HG03457 (cell line): ENCODE measurements around the gene SH3BP2.

Source experiments
- ATAC-seq: cut with Tn5 transposase; IDR thresholded peaks from one replicate; pipeline ENCODE4 v1.9.1; 2021; ENCODE audit warnings: moderate number of reproducible peaks; ENCODE audit not compliant: unreplicated experiment

SH3BP2 gene

DNA sequence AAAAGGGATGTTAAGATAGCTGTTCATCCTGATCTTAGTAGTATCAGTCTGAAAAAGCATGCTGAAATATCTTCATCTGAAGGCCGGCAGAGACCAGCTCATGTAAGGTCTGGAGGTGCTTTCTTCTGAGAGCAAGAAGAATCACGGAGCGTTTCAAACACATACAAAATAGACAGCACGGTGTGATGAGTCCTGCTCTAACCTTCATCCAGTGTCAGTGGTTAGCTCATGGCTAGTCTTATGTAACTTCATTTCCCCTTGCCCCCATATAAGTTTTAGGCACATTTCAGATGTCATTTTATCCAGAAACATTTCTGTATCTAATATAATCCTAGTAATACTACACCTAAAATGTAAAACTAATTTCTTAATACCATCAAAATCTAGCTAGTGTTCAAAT is 78.6 kb downstream of the SH3BP2 start:
- no peak for ATAC-seq

DNA sequence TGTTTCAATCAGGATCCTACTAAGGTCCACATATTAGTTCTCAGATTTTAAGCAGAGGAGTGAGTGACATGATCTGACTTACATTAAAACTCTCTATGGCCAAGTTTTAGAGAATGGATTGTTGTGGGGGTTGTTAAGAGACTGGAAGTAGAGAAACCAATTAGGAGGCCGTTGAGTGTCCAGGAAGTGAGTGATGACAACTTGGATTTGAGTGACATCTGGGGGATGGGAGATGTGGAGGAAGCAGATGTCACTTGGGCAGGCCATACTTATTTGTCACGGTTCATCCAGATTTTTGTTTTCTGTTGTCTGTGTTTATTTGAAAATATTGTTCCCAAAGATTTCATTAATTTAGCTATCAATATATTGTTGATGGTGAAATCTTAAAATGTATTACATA is 79.0 kb downstream of the SH3BP2 start:
- ATAC-seq: no peak

DNA sequence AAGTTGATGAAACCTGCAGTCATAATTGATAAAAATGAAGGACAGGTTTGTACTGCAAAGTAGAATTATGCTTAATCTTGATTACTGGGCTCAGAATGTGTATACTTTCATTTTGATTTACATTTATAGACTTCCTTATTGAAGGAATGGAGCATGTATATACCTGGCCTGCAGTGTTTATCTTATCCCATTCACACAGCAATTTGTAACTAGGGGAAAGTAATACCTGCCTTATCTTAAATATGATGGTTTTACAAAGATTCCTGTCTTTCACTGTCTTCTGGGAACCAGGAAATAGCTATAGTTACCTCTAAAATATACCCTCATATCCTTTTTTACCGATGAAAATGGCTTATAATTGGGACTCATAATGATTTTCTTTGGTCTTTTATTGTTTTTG is 80.4 kb downstream of the SH3BP2 start:
- ATAC-seq: no peak

DNA sequence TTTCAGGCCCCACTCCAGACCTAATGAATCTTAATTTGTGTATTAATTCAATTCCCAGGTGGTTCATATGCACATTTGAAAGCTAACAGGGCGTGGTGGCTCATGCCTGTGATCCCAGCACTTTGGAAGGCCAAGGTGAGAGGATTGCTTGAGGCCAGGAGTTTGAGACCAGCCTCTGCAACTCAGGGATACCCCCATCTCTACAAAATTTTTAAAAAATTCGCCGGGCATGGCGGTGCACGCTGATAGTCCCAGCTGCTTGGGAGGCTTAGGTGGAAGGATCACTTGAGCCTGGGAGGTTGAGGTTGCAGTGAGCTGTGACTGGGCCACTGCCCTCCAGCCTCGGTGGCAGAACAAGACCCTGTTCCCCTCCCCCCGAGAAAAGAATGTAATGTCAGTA is 82.0 kb downstream of the SH3BP2 start:
- no peak for ATAC-seq

DNA sequence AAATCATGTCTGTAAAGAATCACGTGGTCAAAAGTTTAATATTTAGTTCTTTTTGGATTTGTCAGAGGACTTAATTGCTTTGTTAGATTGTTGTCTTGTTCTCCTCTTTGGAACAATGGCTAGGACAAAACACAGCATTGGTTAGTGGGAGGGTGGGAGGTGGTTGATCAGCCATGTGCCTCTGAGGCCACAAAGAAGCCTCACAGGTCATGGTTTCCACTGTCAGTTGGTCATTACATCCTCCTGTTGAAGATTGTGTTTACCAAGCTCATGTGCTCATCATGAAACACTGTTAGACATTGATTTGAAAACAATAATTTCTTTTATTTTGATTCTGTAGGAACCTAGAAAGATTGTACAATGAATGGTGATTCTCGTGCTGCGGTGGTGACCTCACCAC is 82.7 kb downstream of the SH3BP2 start:
- ATAC-seq: no peak

DNA sequence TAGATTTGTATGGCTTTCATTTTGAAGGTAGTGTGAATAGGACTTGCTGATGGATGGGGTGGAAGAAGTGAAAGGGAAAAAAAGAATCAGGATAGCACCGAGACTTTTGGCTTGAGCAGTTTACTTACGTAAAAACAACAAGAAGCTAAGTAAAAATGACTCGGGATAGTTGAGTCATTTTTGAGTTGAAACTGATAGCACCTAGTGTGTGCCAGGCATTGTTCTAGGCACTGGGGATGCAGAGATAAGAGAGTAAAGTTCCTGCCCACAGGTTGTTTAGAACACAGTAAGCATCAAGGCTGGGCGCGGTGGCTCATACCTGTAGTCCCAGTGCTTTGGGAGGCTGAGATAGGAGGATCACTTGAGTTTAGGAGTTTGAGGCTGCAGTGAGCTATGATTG is 85.5 kb downstream of the SH3BP2 start:
- ATAC-seq: no peak

DNA sequence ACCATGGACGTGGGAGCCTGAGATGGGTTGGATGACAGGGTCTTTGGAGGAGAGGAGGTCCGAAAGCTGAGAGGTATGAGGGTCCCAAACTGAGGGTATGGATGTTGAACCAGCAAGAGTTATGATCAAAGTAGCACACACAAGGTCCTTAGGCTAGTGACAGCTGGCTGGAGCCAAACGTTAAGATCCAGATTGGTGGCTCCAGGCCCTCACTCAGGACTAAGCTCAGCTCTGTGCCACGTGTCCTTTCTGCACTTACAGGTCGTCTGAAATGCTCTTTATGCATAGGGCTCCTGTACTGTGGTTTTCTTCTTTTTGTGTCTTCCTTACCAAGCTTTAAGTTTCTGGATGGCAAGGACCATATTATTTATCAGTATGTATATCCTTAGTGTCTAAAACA is 86.1 kb downstream of the SH3BP2 start:
- ATAC-seq: no peak

DNA sequence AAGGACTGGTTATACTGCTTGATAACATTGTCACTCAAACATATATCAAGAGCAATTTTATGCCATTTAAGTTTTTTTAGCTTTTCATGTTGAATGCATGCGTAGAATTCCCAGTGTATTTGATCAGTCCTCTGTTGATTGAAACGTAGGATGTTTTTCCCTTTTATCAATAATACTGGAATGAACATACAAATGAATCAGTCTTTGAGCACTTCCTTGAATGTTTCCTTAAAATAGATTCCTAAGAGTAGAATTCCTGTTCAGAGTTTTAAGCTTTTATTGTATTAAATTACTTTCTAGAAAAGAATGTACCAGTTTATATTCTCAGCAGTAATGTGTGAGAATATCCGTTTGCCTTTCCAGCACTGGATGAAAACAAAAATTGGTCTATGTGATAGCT is 88.5 kb downstream of the SH3BP2 start:
- ATAC-seq: no peak

DNA sequence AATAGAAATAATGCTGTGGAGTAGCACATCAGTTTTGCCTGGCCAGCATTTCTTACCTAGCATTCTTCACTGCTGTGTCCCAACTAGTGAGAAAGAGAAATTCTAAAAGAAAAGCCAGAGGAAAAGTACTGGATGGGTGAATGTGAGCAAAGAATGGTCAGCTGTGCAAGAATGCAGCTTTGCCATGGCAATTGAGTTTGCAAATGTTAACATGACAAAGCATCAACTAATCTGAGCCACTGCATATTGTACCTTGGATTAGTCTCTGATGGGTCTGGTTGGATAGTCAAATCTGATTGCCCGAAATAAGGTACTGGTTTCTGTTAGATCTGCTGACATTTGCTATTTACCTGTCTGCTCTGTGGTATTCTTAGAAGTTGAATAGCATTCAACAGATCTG is 89.5 kb downstream of the SH3BP2 start:
- no peak for ATAC-seq

DNA sequence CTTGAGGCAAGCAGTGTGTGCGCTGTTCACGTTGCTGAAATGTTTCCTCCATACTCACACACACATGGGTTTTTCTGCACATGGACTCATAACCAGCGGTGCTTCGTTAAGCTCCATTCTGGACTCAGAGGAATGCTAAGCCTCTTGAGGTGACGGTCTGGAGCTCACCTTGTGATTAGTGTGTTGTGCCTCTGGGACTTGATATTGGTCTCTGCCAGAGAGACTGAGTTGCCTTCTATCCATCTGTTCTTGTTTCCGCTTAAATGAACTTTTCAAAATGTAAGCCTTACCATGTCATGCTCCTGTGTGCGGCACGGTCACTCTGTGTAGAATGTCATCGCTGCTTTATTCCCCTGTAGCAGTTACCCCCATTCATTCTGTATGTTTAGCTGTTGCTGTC is 93.3 kb downstream of the SH3BP2 start:
- no peak for ATAC-seq

DNA sequence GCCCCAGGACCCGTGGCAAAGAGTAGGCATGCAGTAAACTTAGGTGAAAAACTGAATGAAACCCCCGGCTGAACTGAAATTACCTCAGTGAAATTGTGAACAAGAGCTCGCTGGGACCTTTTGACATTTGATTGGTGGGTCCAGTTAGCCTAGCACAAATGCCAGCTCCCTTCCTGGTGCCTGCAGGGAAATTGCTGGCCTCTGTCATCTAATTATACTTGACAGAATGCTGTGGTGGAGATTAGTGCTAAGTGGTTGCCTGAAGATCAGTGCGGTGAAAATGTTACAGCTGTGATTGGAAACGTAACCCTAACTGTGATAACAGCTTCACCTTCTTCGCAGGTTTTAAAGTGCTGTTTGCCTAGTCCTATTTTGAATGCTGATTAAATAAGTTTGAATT is 93.7 kb downstream of the SH3BP2 start:
- no peak for ATAC-seq

DNA sequence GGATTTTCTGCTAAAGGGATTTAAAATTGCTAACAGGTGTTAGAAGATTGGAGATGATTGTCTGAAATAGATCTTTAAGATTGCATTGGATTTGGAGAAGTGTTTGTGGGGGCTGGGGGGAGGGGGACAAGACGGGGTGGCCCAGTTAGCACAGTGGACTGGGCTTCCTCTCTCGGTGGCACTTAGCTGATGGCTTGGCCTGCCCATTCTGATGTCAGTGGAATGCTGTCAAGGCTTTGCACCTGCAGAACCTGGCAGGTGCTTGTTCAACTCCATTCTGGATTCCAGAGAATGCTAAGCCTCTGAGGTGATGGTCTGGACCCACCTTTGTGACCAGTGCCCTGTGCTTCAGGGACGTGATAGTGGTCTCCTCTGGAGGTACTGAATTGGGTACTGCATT is 94.5 kb downstream of the SH3BP2 start:
- no peak for ATAC-seq

DNA sequence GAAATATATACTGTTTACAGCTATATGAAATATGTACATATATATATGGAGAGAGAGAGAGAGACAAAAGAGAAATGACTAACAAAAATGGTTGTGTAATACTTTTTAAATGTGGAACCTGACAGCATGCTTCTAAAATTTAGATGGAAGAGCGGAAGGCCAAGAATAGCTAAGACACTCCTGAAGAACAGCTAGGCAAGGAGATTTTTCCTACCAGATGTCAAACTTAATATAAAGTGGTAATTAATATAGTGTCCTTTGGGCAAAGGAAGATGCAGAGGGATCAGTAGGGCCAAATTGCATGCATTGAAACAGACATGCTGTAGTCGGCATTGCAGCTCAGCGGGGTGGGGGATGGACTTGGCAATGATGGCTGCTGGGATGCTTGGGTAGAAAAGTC is 96.0 kb downstream of the SH3BP2 start:
- ATAC-seq: no peak
